GM12875 (cell line): ENCODE data around the gene S100A2.

Experiments
- H3K4me3 ChIP-seq: one replicate; pipeline ENCODE4 v1.5.1; 2011; ENCODE audit warnings: low read depth, low read length, control low read depth
- CTCF ChIP-seq: IDR thresholded peaks from 2 replicates; pipeline ENCODE4 v1.5.1; 2011; ENCODE audit warnings: low read depth, mild to moderate bottlenecking, control low read depth, inconsistent platforms, low read length, moderate library complexity, borderline replicate concordance; ENCODE audit not compliant: insufficient read depth

The S100A2 gene

GRCh38 chr1:153565529-153566374 lies at the start of gene S100A2:
S100A2 (minus strand) TSS chr1:153565844; CDS start chr1:153563877, 1,967 bp downstream.
- no peak within 1 kb of the TSS for H3K4me3 ChIP-seq
- no peak for TF ChIP-seq CTCF

- no peak for TF ChIP-seq CTCF
- no peak overlapping the region for H3K4me3 ChIP-seq
Measured at GRCh38 chr1:153615406-153615805, 49.8 kb upstream of the S100A2 start.

- no peak overlapping the region for H3K4me3 ChIP-seq
- TF ChIP-seq CTCF, result no peak
Measured at GRCh38 chr1:153614906-153615305, 49.3 kb upstream of the S100A2 start.

DNA sequence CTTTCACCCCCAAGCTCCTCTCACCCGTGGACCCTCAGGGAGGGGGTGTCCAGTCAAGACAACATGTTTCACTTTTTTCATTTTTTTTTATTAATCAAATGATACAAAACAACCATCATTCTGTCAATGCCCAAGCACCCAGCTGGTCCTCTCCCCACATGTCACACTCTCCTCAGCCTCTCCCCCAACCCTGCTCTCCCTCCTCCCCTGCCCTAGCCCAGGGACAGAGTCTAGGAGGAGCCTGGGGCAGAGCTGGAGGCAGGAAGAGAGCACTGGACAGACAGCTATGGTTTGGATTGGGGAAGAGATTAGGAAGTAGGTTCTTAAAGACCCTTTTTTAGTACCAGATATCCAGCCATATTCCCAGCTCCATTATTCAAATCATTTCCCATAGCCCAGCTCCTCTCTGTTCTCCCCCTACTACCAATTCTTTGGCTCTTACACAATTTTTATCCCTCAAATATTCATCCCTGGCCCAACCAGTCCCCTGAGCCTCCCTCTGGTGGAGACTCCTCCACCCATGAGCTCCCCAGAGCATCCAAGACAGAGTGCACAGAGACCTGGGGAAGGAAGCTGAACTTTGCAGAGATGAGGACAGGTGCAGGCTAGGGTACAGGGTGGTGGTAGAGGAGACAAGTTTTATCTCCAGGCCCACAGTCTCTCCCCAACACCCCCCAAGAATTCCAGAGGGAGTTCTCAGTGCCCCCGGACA lies 48.7 kb upstream of the S100A2 start:
- no peak overlapping the region for H3K4me3 ChIP-seq
- no peak for TF ChIP-seq CTCF

DNA sequence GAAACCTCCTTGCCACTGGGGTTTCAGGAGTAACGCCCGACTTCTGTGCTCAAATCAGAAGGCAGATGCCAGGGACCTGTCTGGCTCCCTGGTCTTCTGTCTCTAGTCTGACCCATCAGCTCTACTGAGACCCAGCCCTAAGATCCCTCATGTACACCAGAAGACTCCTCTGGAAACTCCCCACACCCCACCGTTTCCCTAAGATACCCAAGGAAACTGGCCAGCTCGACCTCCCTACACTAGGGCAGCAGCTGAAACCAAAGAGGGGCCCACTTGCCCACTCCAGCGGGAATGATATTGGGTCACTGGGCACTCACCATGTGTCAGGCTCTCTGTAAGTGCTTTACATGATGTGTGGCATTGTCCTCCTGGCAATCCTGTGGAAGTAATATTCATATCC lies 47.8 kb upstream of the S100A2 start:
- no peak overlapping the region for H3K4me3 ChIP-seq
- TF ChIP-seq CTCF, result no peak

DNA sequence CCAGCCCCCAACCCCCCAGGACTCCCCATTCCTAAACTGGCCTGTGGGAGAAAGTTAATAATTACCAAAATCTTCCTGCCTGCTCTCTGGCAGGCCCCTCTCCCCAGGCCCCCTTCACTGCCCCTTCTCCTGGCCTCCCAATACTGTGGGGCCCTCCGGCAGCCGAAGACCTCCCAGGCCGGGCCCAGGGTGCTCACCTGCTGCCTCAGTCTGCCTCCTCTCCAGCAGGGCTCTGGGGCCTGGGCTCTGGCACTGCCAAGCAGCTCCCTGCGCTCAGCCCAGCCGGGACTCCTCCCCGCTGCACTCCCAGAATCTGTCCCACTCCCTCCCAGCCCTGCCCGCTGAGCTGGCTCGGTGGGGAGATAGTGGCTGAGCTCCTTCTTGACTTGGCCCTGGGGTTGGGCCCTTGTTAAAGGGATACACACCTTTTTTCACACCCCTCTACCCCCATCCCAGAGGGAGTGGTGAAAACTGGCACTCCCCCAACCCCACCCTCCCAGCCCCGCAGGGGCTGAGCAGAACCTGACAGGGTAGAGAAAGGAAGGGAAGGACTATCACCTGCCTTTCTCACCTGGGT lies 47.2 kb upstream of the S100A2 start, which contains the start of gene S100A16:
S100A16 (minus strand) TSS at position 383 of the 577 bp plus-strand sequence. CDS start 4,986 bp downstream, outside the sequence.
- H3K4me3 ChIP-seq, result no peak within 1 kb of the TSS
- TF ChIP-seq CTCF, result no peak
